Liver (tissue), 9 donors: Measurements from ENCODE around the gene SORL1. TPM values are rescaled to one million over a fixed set of nuclear protein-coding genes. Genes with fewer than 3 reads are reported as not detected.
A peak's percentile ranks its signal among the peaks of the same experiment; 100 is the strongest.

Source experiments
- DNase-seq: peaks from one replicate; pipeline ENCODE4 v3.0.0-alpha.2; 2017; ENCODE audit warnings: low spot score
- H3K27ac ChIP-seq, 2 donors: one replicate each; pipeline ENCODE4 v1.7.0; 2013; ENCODE audit warnings: inconsistent platforms in 2 of 2, low read length in 2 of 2, control low read depth in 1 of 2, low read depth in 1 of 2, mild to moderate bottlenecking in 1 of 2
- H3K27me3 ChIP-seq, 4 donors: one replicate each; pipeline versions ENCODE4 v1.6.1 to v1.7.0; 2013; ENCODE audit warnings: low read length in 3 of 4, inconsistent platforms in 1 of 4, mild to moderate bottlenecking in 1 of 4, moderate library complexity in 1 of 4; ENCODE audit not compliant: control insufficient read depth in 4 of 4, insufficient read depth in 4 of 4
- H3K36me3 ChIP-seq, 4 donors: one replicate each; pipeline versions ENCODE4 v1.6.1 to v1.7.0; 2013; ENCODE audit warnings: low read length in 3 of 4, mild to moderate bottlenecking in 3 of 4, low read depth in 1 of 4, moderate library complexity in 1 of 4; ENCODE audit not compliant: control insufficient read depth in 4 of 4, insufficient read depth in 3 of 4
- H3K4me1 ChIP-seq, 4 donors: one replicate each; pipeline versions ENCODE4 v1.6.1 to v1.7.0; 2013; ENCODE audit warnings: low read length in 3 of 4, mild to moderate bottlenecking in 3 of 4, moderate library complexity in 1 of 4; ENCODE audit not compliant: control insufficient read depth in 4 of 4, insufficient read depth in 4 of 4
- H3K4me3 ChIP-seq, 3 donors: one replicate each; pipeline versions ENCODE4 v1.6.1 to v1.7.0; 2013; ENCODE audit warnings: low read length in 3 of 3, control low read depth in 1 of 3, low read depth in 1 of 3, mild to moderate bottlenecking in 1 of 3
- H3K9ac ChIP-seq, 2 donors: one replicate each; pipeline ENCODE4 v1.7.0; 2013; ENCODE audit warnings: low read length in 2 of 2, mild to moderate bottlenecking in 2 of 2, moderate library complexity in 2 of 2, control low read depth in 1 of 2, low read depth in 1 of 2
- H3K9me3 ChIP-seq, 4 donors: one replicate each; pipeline versions ENCODE4 v1.6.1 to v1.7.0; 2013; ENCODE audit warnings: low read length in 3 of 4; ENCODE audit not compliant: control insufficient read depth in 4 of 4
- EGR1 ChIP-seq, 2 donors: IDR thresholded peaks; 2 replicates each; pipeline ENCODE4 v1.6.1; 2016 to 2018; ENCODE audit warnings: antibody characterized with exemption in 2 of 2, low read depth in 2 of 2
- FOXA1 ChIP-seq: IDR thresholded peaks from 2 replicates; pipeline ENCODE4 v1.6.1; 2016; ENCODE audit warnings: antibody characterized with exemption
- FOXA2 ChIP-seq: IDR thresholded peaks from 2 replicates; pipeline ENCODE4 v1.6.1; 2016; ENCODE audit warnings: antibody characterized with exemption
- GABPA ChIP-seq, 2 donors: IDR thresholded peaks in 1 of 2; conservative IDR thresholded peaks in 1 of 2; 2 replicates each; pipeline ENCODE4 v1.6.1; 2016; ENCODE audit warnings: antibody characterized with exemption in 2 of 2, mild to moderate bottlenecking in 1 of 2, moderate library complexity in 1 of 2
- HNF4A ChIP-seq, 2 donors: conservative IDR thresholded peaks; 2 replicates each; pipeline ENCODE4 v1.6.1; 2016; ENCODE audit warnings: antibody characterized with exemption in 2 of 2, mild to moderate bottlenecking in 2 of 2
- HNF4G ChIP-seq: IDR thresholded peaks from 2 replicates; pipeline ENCODE4 v1.6.1; 2016; ENCODE audit warnings: antibody characterized with exemption
- JUND ChIP-seq, 2 donors: IDR thresholded peaks; 2 replicates each; pipeline ENCODE4 v1.6.1; 2016; ENCODE audit warnings: antibody characterized with exemption in 2 of 2
- NR2F2 ChIP-seq: IDR thresholded peaks from 2 replicates; pipeline ENCODE4 v1.6.1; 2016; ENCODE audit warnings: antibody characterized with exemption
- RXRA ChIP-seq, 2 donors: IDR thresholded peaks; 2 replicates each; pipeline ENCODE4 v1.6.1; 2017 to 2018; ENCODE audit warnings: antibody characterized with exemption in 2 of 2, mild to moderate bottlenecking in 1 of 2
- TAF1 ChIP-seq: conservative IDR thresholded peaks from 2 replicates; pipeline ENCODE4 v1.6.1; 2016; ENCODE audit warnings: antibody characterized with exemption, mild to moderate bottlenecking
- YY1 ChIP-seq: IDR thresholded peaks from 2 replicates; pipeline ENCODE4 v1.6.1; 2016; ENCODE audit warnings: antibody characterized with exemption, mild to moderate bottlenecking
- WGBS: extraction: QIAGEN DNeasy Blood & Tissue Kit; methylation state at CpG from one replicate; pipeline ENCODE4 v1.1.7; 2013; 5-methylcytosine and 5-hydroxymethylcytosine counted together
- polyA plus RNA-seq, 2 donors: library from polyadenylated mRNA; stranded (reverse) in 1 of 2; unstranded in 1 of 2; fragments of 200-250 nt in 1 of 2; fragments of >200 nt in 1 of 2; fragmentation: Nextera tagmentation in 1 of 2; extraction: Ambion mirVana in 1 of 2; gene quantifications; one replicate each; pipeline versions ENCODE4 v1.2.1 to v1.2.3, GENCODE V29; 2013 to 2015
- total RNA-seq, 2 donors: library from RNA; depleted of rRNA; stranded (reverse); fragments of >200 nt; gene quantifications; one replicate each; pipeline ENCODE4 v1.2.3, GENCODE V29; 2014
- TF ChIP-seq, protein P1 (sequence below): fragments of 150-350 bp; IDR thresholded peaks from 2 replicates; pipeline ENCODE4 v1.5.1; 2017; ENCODE audit warnings: improper control_type of control experiment, low read depth, low read length; ENCODE audit not compliant: missing input control
- TF ChIP-seq, protein P2 (sequence below): IDR thresholded peaks from 2 replicates; pipeline ENCODE4 v1.6.1; 2016; ENCODE audit warnings: antibody characterized with exemption
- TF ChIP-seq, protein P3 (sequence below): IDR thresholded peaks from 2 replicates; pipeline ENCODE4 v1.6.1; 2016; ENCODE audit warnings: antibody characterized with exemption, mild to moderate bottlenecking
- TF ChIP-seq, protein P4 (sequence below): IDR thresholded peaks from 2 replicates; pipeline ENCODE4 v1.6.1; 2016; ENCODE audit warnings: antibody characterized with exemption
- donor health status: healthy.
- donor health status: healthy.
- donor health status: healthy.
- donor health status: healthy.
- donor health status: healthy.

The SORL1 gene
- total and polyA plus RNA-seq, 4 donors: 14.6 to 124 (median 25.4) TPM

DNA sequence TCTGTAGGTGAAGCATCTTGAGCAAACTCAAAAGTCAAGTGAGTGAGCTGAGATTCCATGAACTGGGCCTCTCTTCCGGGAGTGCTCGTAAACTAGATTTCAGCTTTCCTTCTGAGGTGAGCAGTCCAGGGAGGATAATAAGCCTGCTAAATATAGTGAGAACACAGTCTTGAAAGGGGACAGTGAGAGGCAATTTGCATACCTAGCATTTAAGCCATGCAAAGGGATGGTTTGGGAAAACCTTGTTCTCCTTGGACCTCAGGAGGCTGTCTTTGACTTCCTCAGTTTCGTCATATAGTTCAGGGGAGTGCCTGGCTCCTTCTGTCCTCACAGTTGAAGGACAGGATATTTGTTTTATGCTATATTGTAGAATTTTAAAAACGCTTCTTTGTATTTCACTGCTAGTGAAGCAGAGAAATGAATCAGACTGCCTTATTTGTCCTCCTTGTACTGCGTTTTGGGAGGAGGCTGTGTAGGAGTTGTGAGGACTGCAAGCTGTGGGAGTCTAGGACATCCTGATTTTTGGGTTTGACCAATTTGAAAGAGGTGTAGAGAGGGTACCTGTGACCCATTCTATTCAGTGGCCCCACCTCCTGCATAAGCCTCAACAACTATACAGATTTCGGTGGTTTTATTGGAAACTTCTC, 11.7 kb downstream of the SORL1 start:
- H3K4me1 ChIP-seq: peaks cover 14 to 77% (median 25%) of the 10 kb centered on the region in 4 donors

DNA sequence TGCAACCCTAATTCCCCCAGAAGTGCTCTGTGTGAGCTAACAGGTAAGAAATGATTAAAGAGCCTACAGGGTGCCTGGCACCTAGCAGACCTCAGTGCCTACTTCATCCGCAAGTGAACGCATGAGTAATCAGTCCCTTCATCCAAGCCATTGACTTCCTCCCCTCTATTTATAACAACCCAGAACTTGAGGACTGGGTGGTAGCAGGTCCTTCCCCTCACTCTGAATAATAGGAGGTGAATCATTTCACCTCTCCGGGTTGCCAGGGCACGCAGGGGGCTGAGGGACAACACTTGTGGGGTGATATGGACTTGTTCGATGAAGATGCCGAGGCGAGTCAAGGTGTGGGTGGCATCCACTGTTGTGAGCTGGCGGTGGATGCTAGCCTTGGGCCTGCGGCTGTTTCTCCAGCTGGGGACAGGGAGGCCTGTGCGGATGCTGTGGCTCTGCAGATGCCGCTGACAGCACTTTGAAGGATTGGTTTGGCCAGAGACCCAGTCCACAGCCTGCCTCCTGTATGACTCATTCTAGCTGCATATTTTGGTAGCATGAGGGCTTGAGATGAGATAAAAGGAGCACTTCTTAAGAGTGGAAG, 12.3 kb downstream of the SORL1 start:
- no peaks in the 10 kb centered on the region for H3K36me3 ChIP-seq
- no peak overlapping the region for H3K4me3 ChIP-seq
- H3K4me1 ChIP-seq: peaks cover 10 to 75% (median 23%) of the 10 kb centered on the region in 4 donors
- TF ChIP-seq FOXA2: no peak
- TF ChIP-seq, protein P1, sequence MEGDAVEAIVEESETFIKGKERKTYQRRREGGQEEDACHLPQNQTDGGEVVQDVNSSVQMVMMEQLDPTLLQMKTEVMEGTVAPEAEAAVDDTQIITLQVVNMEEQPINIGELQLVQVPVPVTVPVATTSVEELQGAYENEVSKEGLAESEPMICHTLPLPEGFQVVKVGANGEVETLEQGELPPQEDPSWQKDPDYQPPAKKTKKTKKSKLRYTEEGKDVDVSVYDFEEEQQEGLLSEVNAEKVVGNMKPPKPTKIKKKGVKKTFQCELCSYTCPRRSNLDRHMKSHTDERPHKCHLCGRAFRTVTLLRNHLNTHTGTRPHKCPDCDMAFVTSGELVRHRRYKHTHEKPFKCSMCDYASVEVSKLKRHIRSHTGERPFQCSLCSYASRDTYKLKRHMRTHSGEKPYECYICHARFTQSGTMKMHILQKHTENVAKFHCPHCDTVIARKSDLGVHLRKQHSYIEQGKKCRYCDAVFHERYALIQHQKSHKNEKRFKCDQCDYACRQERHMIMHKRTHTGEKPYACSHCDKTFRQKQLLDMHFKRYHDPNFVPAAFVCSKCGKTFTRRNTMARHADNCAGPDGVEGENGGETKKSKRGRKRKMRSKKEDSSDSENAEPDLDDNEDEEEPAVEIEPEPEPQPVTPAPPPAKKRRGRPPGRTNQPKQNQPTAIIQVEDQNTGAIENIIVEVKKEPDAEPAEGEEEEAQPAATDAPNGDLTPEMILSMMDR: no peak
- TF ChIP-seq JUND (IDR thresholded peaks at IDR 0.05): peak; percentile 55 to 90
- no peak for TF ChIP-seq RXRA (IDR thresholded peaks at IDR 0.05)
- peak overlapping the region; percentile 88 to 95 for H3K27ac ChIP-seq
- H3K27me3 ChIP-seq: no peaks in the 10 kb centered on the region
- DNase-seq: no peak
- H3K9me3 ChIP-seq: no peaks in the 10 kb centered on the region
- H3K9ac ChIP-seq: peak overlapping the region in 1 of 2 donors; percentile 46
- WGBS: 77% methylated on average over 11 of the region's 11 CpGs

More for the DNA sequence above, 11.7 kb downstream of the SORL1 start:
- TF ChIP-seq FOXA1: no peak
- no peak for DNase-seq
- 81% methylated on average over 6 of the region's 6 CpGs for WGBS
- peak overlapping the region; percentile 88 to 95 for H3K27ac ChIP-seq
- H3K27me3 ChIP-seq: no peaks in the 10 kb centered on the region
- peak overlapping the region; percentile 45 to 77 for H3K9ac ChIP-seq
- no peaks in the 10 kb centered on the region for H3K9me3 ChIP-seq
- no peaks in the 10 kb centered on the region for H3K36me3 ChIP-seq
- H3K4me3 ChIP-seq: no peak overlapping the region

DNA sequence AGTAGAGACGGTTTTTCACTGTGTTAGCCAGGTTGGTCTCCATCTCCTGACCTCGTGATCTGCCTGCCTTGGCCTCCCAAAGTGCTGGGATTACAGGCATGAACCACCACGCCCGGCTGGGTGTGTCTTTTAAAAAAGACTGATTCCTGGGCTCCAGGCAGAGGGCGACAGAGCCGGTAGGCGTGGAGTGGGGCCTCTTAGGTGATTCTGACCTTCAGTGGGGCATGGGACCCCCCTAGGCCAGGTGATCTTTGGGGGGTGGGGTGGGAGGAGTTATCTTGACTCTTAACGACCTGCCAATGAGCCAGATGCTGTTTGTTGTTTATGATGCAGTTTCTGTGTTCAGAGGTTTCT, 13.6 kb downstream of the SORL1 start:
- WGBS: 75% methylated on average over 8 of the region's 8 CpGs
- Histone ChIP-seq H3K4me1 (peaks cover 8 to 76% (median 19%) of the 10 kb centered on the region in 4 donors), H3K9ac (no peak overlapping the region), H3K27me3 (no peaks in the 10 kb centered on the region), H3K9me3 (no peaks in the 10 kb centered on the region), H3K36me3 (no peaks in the 10 kb centered on the region), H3K27ac (peak overlapping the region; percentile 13 to 63), H3K4me3 (no peak overlapping the region)
- TF ChIP-seq HNF4G: no peak
- TF ChIP-seq, protein P1: no peak
- TF ChIP-seq NR2F2: no peak
- TF ChIP-seq RXRA (IDR thresholded peaks at IDR 0.05): no peak
- no peak for TF ChIP-seq YY1
- TF ChIP-seq, protein P2, sequence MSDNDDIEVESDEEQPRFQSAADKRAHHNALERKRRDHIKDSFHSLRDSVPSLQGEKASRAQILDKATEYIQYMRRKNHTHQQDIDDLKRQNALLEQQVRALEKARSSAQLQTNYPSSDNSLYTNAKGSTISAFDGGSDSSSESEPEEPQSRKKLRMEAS: no peak
- TF ChIP-seq GABPA (IDR thresholded peaks at IDR 0.05 in 1 of 2, conservative IDR thresholded peaks at IDR 0.05 in 1 of 2): no peak
- TF ChIP-seq HNF4A (conservative IDR thresholded peaks at IDR 0.05): no peak
- TF ChIP-seq, protein P3, sequence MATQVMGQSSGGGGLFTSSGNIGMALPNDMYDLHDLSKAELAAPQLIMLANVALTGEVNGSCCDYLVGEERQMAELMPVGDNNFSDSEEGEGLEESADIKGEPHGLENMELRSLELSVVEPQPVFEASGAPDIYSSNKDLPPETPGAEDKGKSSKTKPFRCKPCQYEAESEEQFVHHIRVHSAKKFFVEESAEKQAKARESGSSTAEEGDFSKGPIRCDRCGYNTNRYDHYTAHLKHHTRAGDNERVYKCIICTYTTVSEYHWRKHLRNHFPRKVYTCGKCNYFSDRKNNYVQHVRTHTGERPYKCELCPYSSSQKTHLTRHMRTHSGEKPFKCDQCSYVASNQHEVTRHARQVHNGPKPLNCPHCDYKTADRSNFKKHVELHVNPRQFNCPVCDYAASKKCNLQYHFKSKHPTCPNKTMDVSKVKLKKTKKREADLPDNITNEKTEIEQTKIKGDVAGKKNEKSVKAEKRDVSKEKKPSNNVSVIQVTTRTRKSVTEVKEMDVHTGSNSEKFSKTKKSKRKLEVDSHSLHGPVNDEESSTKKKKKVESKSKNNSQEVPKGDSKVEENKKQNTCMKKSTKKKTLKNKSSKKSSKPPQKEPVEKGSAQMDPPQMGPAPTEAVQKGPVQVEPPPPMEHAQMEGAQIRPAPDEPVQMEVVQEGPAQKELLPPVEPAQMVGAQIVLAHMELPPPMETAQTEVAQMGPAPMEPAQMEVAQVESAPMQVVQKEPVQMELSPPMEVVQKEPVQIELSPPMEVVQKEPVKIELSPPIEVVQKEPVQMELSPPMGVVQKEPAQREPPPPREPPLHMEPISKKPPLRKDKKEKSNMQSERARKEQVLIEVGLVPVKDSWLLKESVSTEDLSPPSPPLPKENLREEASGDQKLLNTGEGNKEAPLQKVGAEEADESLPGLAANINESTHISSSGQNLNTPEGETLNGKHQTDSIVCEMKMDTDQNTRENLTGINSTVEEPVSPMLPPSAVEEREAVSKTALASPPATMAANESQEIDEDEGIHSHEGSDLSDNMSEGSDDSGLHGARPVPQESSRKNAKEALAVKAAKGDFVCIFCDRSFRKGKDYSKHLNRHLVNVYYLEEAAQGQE: no peak
- TF ChIP-seq, protein P4, sequence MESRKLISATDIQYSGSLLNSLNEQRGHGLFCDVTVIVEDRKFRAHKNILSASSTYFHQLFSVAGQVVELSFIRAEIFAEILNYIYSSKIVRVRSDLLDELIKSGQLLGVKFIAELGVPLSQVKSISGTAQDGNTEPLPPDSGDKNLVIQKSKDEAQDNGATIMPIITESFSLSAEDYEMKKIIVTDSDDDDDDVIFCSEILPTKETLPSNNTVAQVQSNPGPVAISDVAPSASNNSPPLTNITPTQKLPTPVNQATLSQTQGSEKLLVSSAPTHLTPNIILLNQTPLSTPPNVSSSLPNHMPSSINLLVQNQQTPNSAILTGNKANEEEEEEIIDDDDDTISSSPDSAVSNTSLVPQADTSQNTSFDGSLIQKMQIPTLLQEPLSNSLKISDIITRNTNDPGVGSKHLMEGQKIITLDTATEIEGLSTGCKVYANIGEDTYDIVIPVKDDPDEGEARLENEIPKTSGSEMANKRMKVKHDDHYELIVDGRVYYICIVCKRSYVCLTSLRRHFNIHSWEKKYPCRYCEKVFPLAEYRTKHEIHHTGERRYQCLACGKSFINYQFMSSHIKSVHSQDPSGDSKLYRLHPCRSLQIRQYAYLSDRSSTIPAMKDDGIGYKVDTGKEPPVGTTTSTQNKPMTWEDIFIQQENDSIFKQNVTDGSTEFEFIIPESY: no peak
- no peak for TF ChIP-seq TAF1
- TF ChIP-seq FOXA2: no peak
- TF ChIP-seq EGR1 (IDR thresholded peaks at IDR 0.05; ENCODE audit: low read depth in 2 of 2): no peak
- no peak for DNase-seq
